ENCODE measurements around the gene LZTS3. TPM values are rescaled to one million over a fixed set of nuclear protein-coding genes. Genes with fewer than 3 reads are reported as not detected.
A peak's percentile ranks its signal among the peaks of the same experiment; 100 is the strongest.

The LZTS3 gene
- polyA plus RNA-seq (2012; rRNA removed), result 11.9 and 12.3 TPM in 2 replicates
- 5.4 and 8.2 TPM in 2 replicates for polyA plus RNA-seq (2012; cell fraction: cytosol; rRNA removed)
- 21.1 and 28.9 TPM in 2 replicates for polyA plus RNA-seq (2012; cell fraction: nucleus; rRNA removed)

- Histone ChIP-seq H3K4me1 (ENCODE audit: control insufficient read depth in 1 of 2, insufficient read depth in 2 of 2, low read depth in 1 of 2, low read length in 1 of 2) (peaks cover 0 to 15% of the 10 kb centered on the region in 2 experiments; a peak in 2 of 4 replicates), H3K9me3 (no peaks in the 10 kb centered on the region), H3K27ac (ENCODE audit: low read depth in 2 of 2, low read length in 1 of 2) (peak within 1 kb of the TSS; percentile 35 to 65; a peak in 2 of 4 replicates), H3K4me3 (ENCODE audit: low read depth in 2 of 2, low read length in 1 of 2) (peak within 1 kb of the TSS; percentile 84 to 89), H3F3A (replicated peaks; ENCODE audit: insufficient read depth) (peaks cover 3% of the 10 kb centered on the region), H3K27me3 (ENCODE audit: insufficient read depth) (no peaks in the 10 kb centered on the region), H3K9ac (peak within 1 kb of the TSS; percentile 85), H3K79me2 (ENCODE audit: insufficient read depth) (no peaks in the 10 kb centered on the region), H2AFZ (ENCODE audit: low read depth) (peak within 1 kb of the TSS; percentile 92), H3K4me2 (peak within 1 kb of the TSS; percentile 98), H4K20me1 (ENCODE audit: insufficient read depth) (no peaks in the 10 kb centered on the region), H3K9me2 (no peaks in the 10 kb centered on the region), H3K36me3 (replicated peaks in 1 of 2; ENCODE audit: control insufficient read depth in 1 of 2, insufficient read depth in 2 of 2, low read length in 1 of 2) (no peaks in the 10 kb centered on the region)
- TF ChIP-seq GABPA (IDR thresholded peaks at IDR 0.05; ENCODE audit: low read depth) (no peak), SIN3A (IDR thresholded peaks at IDR 0.05; ENCODE audit: borderline replicate concordance, low read depth, low read length) (0 out of 2 replicates have a peak, but pooled peaks have one; percentile 14), TEAD4 (IDR thresholded peaks at IDR 0.05; ENCODE audit: borderline replicate concordance, insufficient read depth) (no peak), FOSL2 (IDR thresholded peaks at IDR 0.05; ENCODE audit: borderline replicate concordance, low read depth) (no peak), POLR2AphosphoS5 (IDR thresholded peaks at IDR 0.05; ENCODE audit: low read depth, low read length) (peak; percentile 29; the same call in 1 of the 2 replicates), MAX (IDR thresholded peaks at IDR 0.05; ENCODE audit: low read depth) (peak; percentile 29; the same call in 1 of the 2 replicates), CTCF (IDR thresholded peaks at IDR 0.05) (no peak), FOXJ3 (CRISPR knock-in tag; IDR thresholded peaks at IDR 0.05) (no peak), RXRA (IDR thresholded peaks at IDR 0.05; ENCODE audit: borderline replicate concordance, low read depth) (no peak), USF2 (IDR thresholded peaks at IDR 0.05; ENCODE audit: borderline replicate concordance, low read depth, low read length) (no peak), CHD2 (IDR thresholded peaks at IDR 0.05; ENCODE audit: low read length, partially characterized antibody) (peak; percentile 30), YY1 (IDR thresholded peaks at IDR 0.05; ENCODE audit: low read depth) (no peak), MXI1 (IDR thresholded peaks at IDR 0.05; ENCODE audit: low read depth, low read length) (no peak; the same call in 1 of the 2 replicates), USF1 (IDR thresholded peaks at IDR 0.05; ENCODE audit: borderline replicate concordance, low read depth) (no peak)
- ChIA-PET CTCF (interaction anchor here (0.5 to 1.5 kb wide), 4 partner anchors 13 to 144 kb away, joined by 3 to 6 read pairs (median 3); no protein-coding TSS in a partner anchor), POLR2A (no interaction called here)
- DNase-seq, result peak; percentile 94
- 3% methylated on average over 27 of the region's 62 CpGs for WGBS (ENCODE audit: low lambda C conversion rate)
Observed at GRCh38 chr20:3172933-3173609, at the start of gene LZTS3. Gene LZTS3 (minus strand): TSS chr20:3173549. CDS start chr20:3167163, 6,386 bp downstream.

All from SK-N-SH (cell line).